IgD-negative memory B cell (primary cell): ENCODE data around the gene SLC25A1. TPM values are rescaled to one million over a fixed set of nuclear protein-coding genes. Genes with fewer than 3 reads are reported as not detected.

Experiments used
- H3K27ac Mint-ChIP-seq, 3 donors: one replicate each; pipeline ENCODE4 v1.8.0; 2020 to 2022; ENCODE audit warnings: mild to moderate bottlenecking in 3 of 3, mixed read lengths in 3 of 3, moderate library complexity in 1 of 3
- H3K27me3 Mint-ChIP-seq: one replicate; pipeline ENCODE4 v1.8.0; 2021; ENCODE audit warnings: mixed read lengths
- H3K36me3 Mint-ChIP-seq: one replicate; pipeline ENCODE4 v1.8.0; 2020; ENCODE audit warnings: mild to moderate bottlenecking, mixed read lengths
- H3K4me1 Mint-ChIP-seq, 3 donors: one replicate each; pipeline ENCODE4 v1.8.0; 2020 to 2022; ENCODE audit warnings: mixed read lengths in 3 of 3, mild to moderate bottlenecking in 1 of 3
- H3K4me3 Mint-ChIP-seq, 4 donors: one replicate each; pipeline ENCODE4 v1.8.0; 2020 to 2022; ENCODE audit warnings: mild to moderate bottlenecking in 4 of 4, mixed read lengths in 4 of 4, moderate library complexity in 3 of 4
- H3K9me3 Mint-ChIP-seq, 3 donors: one replicate each; pipeline ENCODE4 v1.8.0; 2020 to 2021; ENCODE audit warnings: mixed read lengths in 3 of 3, mild to moderate bottlenecking in 1 of 3
- polyA plus RNA-seq: library from polyadenylated mRNA; unstranded; fragments of 300-500 nt; fragmentation: Illumina TruSeq; gene quantifications from one replicate; pipeline ENCODE4 v1.2.3, GENCODE V29; 2021

SLC25A1 gene
- polyA plus RNA-seq, 1 donor from 2014 or later = 113 TPM

DNA sequence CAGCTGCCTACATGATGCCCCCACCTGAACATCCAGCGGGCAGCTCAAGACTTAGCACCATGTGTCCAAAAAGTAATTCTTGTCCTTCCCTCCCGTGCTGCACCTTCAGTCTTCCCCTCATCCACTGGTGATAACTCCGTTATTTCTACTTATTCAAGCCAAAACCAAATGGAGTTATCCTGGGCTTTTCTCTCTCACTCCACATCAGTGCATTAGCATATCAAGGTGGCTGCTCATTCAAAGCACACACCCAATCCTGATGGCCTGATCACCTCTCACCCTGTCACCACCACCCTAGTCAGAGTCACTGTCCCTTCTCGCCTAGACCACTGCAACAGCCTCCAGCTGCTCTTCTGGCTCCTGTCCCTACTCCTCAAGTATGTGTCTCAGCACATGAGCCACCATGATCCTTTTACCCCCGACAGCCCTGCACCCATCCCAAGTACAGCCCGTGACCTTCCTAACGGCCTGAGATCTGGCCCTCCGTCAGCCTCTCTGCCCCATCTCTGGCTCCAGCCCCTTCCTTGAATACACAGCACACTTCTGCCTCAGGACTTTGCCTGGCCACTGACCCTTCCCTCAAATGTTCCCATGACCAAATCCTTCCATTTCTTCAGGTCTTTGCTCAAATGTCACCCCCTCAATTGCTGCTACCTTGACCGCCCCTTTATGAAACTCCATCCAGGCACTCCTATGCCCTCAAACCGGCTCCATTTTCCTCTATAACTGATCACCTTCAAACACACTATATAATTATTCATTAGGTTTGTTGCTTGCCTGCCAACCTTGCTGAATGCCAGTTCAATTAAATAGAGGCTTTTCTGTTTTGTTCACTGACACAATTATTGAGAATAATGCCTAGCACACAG, 19.7 kb upstream of the SLC25A1 start:
- H3K36me3 Mint-ChIP-seq = peaks cover 2% of the 10 kb centered on the region

DNA sequence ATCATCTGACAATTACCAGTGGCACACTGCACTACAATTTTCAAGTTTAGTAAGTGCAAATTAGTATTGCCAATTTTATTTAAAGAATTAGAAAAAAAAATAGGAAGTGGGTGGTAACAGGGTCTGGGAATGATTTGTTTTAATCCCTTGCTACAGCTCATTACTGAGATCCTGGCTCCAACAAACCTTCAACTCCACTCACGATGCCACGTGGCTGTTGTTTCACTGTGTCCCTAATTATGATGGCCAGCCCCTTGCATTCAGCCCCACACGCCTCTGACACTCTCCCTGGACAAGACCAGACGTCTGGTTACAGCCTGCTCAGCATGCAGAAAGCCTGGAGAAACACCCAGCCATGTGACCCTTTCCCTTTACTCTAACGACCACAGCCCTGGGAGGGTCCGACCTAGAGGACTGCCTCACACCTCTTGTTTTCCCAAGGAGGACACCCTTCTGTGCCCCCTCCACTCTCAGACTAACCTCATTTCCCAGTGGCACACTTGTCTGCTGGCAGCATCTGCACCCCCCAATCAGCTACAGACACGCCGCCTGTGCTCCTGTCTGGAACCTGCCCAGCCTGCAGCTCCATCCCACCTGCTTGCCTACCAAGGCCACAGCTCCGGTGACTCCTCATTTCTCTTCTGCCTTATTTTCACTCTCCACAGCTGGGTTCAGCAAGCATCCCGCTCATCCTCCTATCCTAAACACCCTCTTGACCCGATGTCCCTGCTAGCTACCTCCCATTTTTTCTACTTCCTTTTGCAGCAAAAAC, 18.5 kb upstream of the SLC25A1 start:
- Mint-ChIP-seq H3K27me3 (no peaks in the 10 kb centered on the region), H3K4me3 (no peak overlapping the region), H3K27ac (peak overlapping the region in 1 of 3 donors; percentile 91), H3K36me3 (no peaks in the 10 kb centered on the region), H3K9me3 (peaks cover 0 to 2% (median 0%) of the 10 kb centered on the region in 3 donors), H3K4me1 (peaks cover 8 to 21% (median 16%) of the 10 kb centered on the region in 3 donors)

More for the DNA sequence above, 19.7 kb upstream of the SLC25A1 start:
- peaks cover 0 to 2% (median 0%) of the 10 kb centered on the region in 3 donors for H3K9me3 Mint-ChIP-seq
- H3K27me3 Mint-ChIP-seq = no peaks in the 10 kb centered on the region
- no peak overlapping the region for H3K4me3 Mint-ChIP-seq
- H3K27ac Mint-ChIP-seq = peak overlapping the region in 1 of 3 donors; percentile 1
- H3K4me1 Mint-ChIP-seq = peaks cover 8 to 21% (median 16%) of the 10 kb centered on the region in 3 donors

DNA sequence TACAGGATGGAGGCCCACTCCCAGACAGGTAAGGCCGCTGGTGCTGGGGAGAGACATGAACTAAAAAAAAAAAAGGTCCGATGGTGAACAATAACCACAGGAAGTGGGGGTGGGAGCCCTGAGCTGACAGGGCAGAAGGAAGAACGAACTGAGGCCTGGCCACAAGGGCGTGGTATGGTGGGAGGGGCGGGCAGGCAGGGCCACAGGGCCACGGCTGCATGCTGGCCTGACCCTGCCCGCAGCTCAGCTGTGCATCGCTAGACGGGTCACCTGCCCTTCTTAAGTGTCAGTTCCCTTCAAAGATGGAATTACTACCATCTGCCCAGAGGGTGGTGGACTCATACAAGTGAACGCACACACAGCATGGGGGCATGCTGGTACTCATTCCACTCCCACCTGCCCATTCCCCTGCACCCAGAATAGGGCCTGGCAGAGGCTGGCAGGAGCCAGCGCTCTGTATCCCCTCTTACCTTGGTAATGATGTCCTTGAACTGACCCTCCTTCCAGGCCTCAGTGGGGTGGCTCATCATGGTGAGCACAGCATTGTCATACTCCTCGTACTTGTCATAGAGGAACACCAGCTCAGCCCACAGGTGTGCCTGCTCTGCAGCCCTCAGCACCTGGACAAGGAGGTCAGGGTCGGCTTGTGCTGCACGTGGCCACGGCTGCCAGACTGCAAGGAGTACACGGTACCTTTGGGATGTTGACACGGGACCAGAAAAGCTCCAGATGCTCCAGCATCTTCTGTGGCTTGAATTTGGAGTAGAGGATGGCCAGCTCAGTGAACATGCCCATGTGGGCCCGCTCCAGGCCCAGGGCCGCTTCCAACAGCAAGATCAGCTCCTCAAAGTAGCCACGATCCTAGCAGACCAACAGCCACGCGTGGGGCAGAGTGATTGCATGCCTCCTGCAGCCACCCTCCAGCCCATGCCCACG, 17.5 kb upstream of the SLC25A1 start:
- Mint-ChIP-seq H3K27ac (no peak overlapping the region), H3K4me3 (peak overlapping the region in 1 of 4 donors; percentile 81), H3K36me3 (no peaks in the 10 kb centered on the region), H3K4me1 (peaks cover 8 to 21% (median 16%) of the 10 kb centered on the region in 3 donors), H3K27me3 (peaks cover 1% of the 10 kb centered on the region), H3K9me3 (peaks cover 0 to 2% (median 0%) of the 10 kb centered on the region in 3 donors)

DNA sequence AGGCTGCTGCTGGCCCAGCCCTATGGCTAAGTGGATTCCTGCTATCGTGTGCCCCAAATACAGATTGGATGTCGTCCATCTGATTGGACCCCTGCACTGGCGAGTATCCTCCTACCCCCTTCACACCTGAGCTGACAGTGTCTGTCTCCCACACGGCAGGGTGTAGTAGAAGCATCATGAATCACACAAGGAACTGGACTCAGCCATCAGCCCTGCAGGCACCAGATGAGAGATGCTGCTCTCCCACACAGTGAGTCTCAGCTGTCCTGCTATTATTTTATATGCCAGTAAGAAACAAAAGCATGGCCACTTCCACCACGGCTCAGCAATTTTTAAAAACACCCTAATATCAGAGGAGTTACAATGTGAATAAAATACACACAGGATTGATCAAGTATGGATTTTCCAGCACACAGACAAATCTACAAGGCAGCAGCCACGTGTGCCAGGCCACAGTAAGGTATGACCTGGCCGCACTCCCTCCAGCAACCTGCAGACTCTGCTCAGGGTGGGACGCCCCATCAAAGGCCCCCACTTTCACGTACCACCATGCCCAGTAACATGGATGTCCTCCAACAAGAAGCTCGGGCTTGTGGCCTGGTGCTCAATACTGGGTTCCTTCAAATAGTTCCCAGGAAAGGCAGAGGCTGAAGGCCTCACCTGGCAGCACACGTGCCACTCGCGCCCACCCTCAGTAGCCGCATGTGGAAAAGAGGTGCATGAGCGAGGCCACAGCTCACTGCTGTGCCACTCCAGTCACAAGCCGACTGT, 16.4 kb upstream of the SLC25A1 start:
- H3K27ac Mint-ChIP-seq = no peak overlapping the region
- H3K4me3 Mint-ChIP-seq = peak overlapping the region in 2 of 4 donors; percentile 52 to 60
- H3K36me3 Mint-ChIP-seq = no peaks in the 10 kb centered on the region
- H3K4me1 Mint-ChIP-seq = peaks cover 8 to 21% (median 16%) of the 10 kb centered on the region in 3 donors
- H3K9me3 Mint-ChIP-seq = peaks cover 0 to 2% (median 0%) of the 10 kb centered on the region in 3 donors
- peaks cover 1% of the 10 kb centered on the region for H3K27me3 Mint-ChIP-seq

DNA sequence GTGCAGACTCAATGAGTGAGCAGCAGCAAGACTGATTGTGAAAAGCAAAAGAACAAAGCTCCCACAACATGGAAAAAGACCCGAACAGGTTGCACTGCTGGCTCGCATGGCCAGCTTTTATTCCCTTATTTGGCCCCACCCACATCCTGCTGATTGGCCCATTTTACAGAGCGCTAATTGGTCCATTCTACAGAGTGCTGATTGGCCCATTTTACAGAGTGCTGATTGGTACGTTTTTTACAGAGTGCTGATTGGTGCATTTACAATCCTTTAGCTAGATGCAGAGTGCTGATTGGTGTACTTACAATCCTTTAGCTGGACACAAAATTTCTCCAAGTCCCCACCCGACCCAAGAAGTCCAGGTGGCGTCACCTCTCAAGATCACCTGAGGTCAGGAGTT, 15.3 kb upstream of the SLC25A1 start:
- H3K27me3 Mint-ChIP-seq = peaks cover 1% of the 10 kb centered on the region
- no peaks in the 10 kb centered on the region for H3K36me3 Mint-ChIP-seq
- H3K9me3 Mint-ChIP-seq = peaks cover 0 to 2% (median 0%) of the 10 kb centered on the region in 3 donors
- H3K4me1 Mint-ChIP-seq = peaks cover 8 to 21% (median 16%) of the 10 kb centered on the region in 3 donors
- no peak overlapping the region for H3K27ac Mint-ChIP-seq
- no peak overlapping the region for H3K4me3 Mint-ChIP-seq

DNA sequence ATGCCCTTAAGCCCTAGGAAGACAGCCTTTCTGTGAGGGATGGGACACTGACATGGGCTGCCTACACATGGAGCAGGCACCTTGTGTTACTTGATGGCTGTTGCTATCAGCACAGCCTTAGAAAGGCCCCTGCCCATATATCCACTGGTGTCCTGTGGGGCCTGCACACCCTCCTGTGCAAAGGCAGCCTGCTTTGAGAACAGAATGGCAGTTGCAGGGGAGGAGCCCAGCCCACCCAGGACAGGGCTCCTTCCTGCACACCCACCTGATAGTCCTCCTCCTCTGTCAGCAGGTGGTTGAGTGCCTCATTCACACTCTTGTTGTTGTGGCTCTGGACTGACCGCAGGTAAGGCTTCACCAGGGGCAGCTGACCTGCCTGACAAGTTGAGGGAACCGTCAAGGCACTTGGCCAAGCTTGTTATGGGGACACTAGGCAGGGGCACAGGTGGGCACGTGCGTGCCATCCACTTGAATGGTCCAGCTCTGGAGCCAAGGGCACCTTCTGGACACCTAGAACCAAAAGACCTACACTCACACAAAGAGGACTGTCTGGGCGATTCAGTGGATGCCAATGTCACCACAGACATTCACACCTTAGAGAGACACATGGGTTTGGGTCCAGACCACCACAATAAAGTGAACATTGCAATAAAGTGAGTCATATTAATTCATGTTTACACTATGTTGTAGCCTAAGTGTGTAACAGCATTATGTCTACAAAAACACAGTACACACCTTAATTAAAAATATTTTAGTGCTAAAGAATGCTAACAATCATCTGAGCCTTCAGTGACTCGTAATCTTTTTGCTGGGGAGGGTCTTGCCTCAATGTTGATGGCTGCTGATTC, 9.4 kb upstream of the SLC25A1 start:
- H3K27me3 Mint-ChIP-seq = peaks cover 3% of the 10 kb centered on the region
- H3K36me3 Mint-ChIP-seq = peaks cover 1% of the 10 kb centered on the region
- H3K4me3 Mint-ChIP-seq = no peak overlapping the region
- H3K4me1 Mint-ChIP-seq = no peaks in the 10 kb centered on the region
- H3K27ac Mint-ChIP-seq = peak overlapping the region in 1 of 3 donors; percentile 61
- H3K9me3 Mint-ChIP-seq = no peaks in the 10 kb centered on the region

DNA sequence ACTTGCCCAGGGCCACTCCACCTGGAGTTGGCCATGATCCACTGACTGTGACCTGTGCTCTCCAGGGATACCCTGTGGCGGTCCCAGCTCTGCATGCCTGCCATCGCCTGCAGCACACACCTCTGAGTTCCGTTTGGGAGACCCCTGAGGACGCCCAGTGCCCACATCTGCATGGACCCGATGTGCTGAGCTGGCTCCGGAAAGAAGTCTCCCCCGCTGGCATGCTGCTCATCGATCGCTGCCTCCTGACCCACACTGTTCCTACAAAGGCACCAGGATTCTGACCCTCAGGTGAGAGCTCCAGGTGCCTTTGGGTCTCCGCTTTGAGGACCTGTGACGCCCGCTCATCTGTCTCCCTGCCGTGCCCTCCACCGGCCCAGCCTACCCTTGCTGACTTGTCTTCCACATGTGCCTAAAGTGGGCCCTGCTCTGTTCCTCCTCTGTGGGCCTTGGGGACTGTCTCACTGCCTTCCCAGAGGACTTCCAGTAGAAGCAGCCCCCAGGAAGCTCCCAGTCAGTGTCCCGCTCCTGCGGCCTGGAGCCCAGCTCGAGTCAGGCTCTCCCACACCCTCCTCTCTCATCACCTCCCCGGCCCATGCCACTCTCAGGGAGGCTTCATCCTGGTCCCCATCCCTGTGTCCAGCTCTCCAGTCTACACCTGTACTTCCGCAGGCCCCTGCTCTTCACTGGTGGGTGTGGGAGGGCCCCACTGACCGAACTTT, 5.9 kb upstream of the SLC25A1 start:
- peaks cover 5 to 13% (median 10%) of the 10 kb centered on the region in 3 donors for H3K4me1 Mint-ChIP-seq
- peaks cover 2% of the 10 kb centered on the region for H3K27me3 Mint-ChIP-seq
- H3K36me3 Mint-ChIP-seq = peaks cover 1% of the 10 kb centered on the region
- no peak overlapping the region for H3K27ac Mint-ChIP-seq
- no peak overlapping the region for H3K4me3 Mint-ChIP-seq
- no peaks in the 10 kb centered on the region for H3K9me3 Mint-ChIP-seq

DNA sequence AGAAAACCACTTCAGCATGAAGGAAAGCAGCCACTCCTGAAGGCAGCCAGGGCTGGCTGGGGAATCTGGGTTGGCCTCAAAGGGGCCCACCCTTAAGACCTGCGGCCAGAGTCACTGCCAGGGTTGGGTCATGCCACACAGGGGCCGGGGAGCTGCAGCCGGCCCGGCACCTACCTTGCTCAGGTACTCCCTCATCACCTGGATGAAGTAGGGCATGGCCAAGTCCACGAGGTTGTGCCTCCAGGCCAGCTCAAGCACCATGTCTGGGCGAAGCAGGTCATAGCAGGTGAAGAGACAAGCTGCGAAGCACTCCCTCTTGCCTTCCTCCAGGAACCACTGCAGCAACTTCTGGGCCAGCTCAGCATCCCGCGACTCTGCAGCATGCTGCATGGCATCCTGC, 4.7 kb upstream of the SLC25A1 start:
- Mint-ChIP-seq H3K27ac (peak overlapping the region in 1 of 3 donors; percentile 39), H3K4me3 (peak overlapping the region in 1 of 4 donors; percentile 56), H3K27me3 (peaks cover 2% of the 10 kb centered on the region), H3K36me3 (peaks cover 1% of the 10 kb centered on the region), H3K9me3 (no peaks in the 10 kb centered on the region), H3K4me1 (peaks cover 5 to 14% (median 14%) of the 10 kb centered on the region in 3 donors)

DNA sequence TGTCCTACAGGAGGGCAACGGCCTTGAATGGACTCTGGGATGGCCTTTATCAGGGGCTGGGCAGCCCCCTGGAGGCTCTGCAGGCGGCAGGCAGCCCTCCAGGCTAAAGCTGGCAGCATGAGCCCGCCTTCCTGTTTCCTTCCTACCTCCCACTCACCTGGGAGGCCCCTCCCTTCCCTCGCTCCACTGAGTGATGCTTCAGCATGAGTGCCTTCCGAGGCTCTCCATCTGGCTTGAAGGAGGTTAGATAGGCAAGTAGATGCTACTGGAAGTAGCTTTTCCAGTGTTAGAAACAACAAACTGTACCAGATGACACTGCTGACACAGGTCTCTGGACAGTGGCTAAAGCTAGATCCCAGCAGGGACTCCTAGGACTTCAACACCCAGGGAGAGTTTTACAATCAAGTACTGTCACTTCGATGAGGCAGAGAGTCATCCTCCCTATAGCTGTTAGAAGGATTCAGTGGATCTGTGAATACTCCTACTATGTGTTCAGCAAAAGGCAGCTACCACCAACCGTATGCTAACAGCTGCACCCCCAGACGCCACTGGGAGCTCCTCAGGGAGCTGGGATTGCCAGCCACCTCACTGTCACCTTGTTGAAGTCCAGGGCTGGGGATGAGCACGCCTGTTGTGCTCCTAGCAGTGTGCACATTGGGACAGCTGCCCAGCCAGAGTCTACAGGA, 4.1 kb upstream of the SLC25A1 start:
- Mint-ChIP-seq H3K27ac (peak overlapping the region in 2 of 3 donors; percentile 39 to 61), H3K4me3 (peak overlapping the region in 2 of 4 donors; percentile 41 to 56), H3K9me3 (no peaks in the 10 kb centered on the region), H3K27me3 (peaks cover 2% of the 10 kb centered on the region), H3K4me1 (peaks cover 6 to 14% (median 14%) of the 10 kb centered on the region in 3 donors), H3K36me3 (no peaks in the 10 kb centered on the region)

DNA sequence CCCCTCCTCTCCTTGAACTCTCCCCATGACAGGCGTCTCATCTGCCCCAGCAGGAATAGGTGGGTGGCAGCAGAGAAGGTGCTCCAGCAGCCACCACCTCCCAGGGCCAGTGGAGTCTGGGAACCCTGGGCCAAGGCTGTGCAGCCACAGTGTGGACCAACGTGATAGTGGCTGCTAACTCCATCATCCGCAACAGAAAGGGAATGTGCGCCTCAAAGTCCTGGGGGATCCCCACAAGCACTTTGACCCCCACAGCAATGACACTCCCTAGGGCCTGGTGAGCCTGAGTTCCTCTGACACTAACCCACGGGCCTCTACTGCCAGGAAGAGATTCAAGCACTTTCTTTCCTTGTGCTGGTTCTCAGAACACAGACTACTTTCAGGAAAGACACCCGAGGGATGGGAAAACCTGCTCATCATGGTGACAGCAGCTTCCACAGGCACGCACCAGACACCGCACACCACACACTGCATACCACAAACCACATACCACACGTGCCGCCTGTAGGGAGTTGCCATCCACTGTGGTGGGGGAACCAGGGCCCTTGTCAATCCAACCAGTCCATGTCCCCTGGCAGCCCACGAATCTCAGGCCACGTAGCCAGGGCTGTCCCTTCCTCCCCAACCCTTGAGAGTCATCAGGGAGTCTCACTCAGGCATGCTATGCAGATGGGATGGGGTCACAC, 3.4 kb upstream of the SLC25A1 start:
- peak overlapping the region in 1 of 3 donors; percentile 61 for H3K27ac Mint-ChIP-seq
- H3K36me3 Mint-ChIP-seq = no peaks in the 10 kb centered on the region
- peaks cover 7 to 14% (median 14%) of the 10 kb centered on the region in 3 donors for H3K4me1 Mint-ChIP-seq
- no peaks in the 10 kb centered on the region for H3K9me3 Mint-ChIP-seq
- H3K27me3 Mint-ChIP-seq = peaks cover 2% of the 10 kb centered on the region
- peak overlapping the region in 2 of 4 donors; percentile 39 to 56 for H3K4me3 Mint-ChIP-seq

DNA sequence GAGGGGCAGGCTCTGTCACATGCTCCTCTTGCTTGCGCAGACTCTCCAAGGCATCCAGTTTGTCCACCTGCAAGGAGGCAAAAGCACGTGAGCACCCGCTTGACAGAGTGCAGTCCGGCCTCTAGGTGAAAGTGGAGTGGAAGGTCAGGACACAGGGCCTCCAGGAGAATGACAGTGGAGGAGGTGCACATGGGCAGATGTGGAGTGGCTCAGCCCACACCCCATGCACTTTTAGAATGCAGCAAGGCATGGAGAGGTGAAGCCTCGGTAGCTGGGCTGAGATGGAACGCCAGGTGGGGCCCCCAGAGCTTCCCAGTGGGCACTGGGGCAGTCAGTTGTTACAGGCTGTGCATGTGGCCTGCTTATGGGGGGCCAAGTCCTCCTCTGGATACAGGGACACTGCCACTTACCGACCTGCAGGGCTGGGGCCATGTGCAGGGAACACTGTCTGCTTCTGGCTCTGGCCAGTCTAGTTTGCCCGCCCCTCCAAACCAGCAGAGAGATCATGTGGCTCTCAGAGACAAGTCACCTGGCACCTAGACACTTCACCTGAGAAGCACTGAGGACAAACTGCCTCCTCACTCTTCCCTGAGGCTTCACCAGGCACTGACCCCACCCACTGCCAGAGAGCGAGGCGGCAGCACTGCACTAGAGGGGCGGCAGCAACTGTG, 2.3 kb upstream of the SLC25A1 start:
- no peaks in the 10 kb centered on the region for H3K9me3 Mint-ChIP-seq
- H3K27ac Mint-ChIP-seq = peak overlapping the region in 1 of 3 donors; percentile 50
- peaks cover 2% of the 10 kb centered on the region for H3K27me3 Mint-ChIP-seq
- no peaks in the 10 kb centered on the region for H3K36me3 Mint-ChIP-seq
- H3K4me1 Mint-ChIP-seq = peaks cover 9 to 14% (median 14%) of the 10 kb centered on the region in 3 donors
- H3K4me3 Mint-ChIP-seq = peak overlapping the region in 1 of 4 donors; percentile 100
